Measurements from ENCODE around the gene NFIA.
"Not testable (repeated sequence)": the region's sequence is repeated elsewhere in the genome, so short reads cannot be mapped to it uniquely, and the experiment has no call there.

NFIA gene

GRCh38 chr1:61447968-61448430 lies 365.6 kb downstream of the NFIA start:
- no peak for DNase-seq

GRCh38 chr1:61448914-61449313 lies 366.6 kb downstream of the NFIA start:
- no peak for DNase-seq

GRCh38 chr1:61449410-61449809 lies 367.0 kb downstream of the NFIA start:
- DNase-seq = no peak

- DNase-seq = no peak
Observed at GRCh38 chr1:61450454-61450853, 368.1 kb downstream of the NFIA start.

GRCh38 chr1:61450872-61451571 lies 368.7 kb downstream of the NFIA start:
- no peak for DNase-seq

- no peak for DNase-seq
Observed at GRCh38 chr1:61451572-61451968, 369.2 kb downstream of the NFIA start.

DNA sequence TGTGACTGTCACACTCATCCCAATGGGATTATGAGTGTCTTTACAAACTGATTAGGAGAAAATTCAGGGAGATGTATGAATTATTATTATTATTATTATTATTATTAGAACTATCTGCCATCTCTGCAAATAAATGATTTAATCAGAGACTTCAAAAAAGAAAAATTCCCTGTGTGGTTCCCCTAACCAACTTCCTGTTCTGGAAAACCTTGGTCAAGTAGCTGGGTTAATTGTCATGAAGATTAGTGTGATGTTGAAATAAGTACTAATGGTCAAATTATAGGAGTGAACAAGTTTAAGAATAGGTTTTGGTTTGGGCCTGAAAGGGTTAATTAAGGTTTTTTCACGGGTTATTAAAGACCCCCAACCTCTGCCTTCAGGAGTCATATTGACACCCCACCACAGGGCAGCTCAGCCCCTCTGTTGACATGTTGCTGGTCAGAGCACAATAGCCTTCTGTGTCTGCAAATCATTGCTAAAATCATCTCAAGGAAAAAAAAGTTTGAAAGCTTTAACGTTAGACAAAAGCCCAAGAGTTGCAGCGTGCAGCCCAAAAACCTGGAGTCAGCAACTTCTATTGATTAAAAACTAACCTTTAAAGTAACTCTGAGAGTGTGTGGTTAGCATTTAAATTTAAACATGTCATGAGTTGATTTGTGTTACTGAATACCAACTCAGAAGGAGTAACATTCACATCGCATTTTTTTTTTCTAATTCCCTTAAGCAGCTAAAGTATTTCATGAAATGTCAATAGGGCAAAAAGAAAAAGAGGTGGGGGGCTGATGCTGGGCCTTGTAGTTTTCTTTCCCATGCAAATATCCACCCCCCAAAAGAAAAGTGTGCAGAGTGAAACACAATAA lies 370.0 kb downstream of the NFIA start:
- no peak for DNase-seq

GRCh38 chr1:61453111-61453961 lies 371.0 kb downstream of the NFIA start:
- peak; percentile 95 for DNase-seq

- no peak for DNase-seq
Observed at GRCh38 chr1:61455400-61455799, 373.0 kb downstream of the NFIA start.

- DNase-seq = no peak
Observed at GRCh38 chr1:61457526-61458040, 375.2 kb downstream of the NFIA start.

DNA sequence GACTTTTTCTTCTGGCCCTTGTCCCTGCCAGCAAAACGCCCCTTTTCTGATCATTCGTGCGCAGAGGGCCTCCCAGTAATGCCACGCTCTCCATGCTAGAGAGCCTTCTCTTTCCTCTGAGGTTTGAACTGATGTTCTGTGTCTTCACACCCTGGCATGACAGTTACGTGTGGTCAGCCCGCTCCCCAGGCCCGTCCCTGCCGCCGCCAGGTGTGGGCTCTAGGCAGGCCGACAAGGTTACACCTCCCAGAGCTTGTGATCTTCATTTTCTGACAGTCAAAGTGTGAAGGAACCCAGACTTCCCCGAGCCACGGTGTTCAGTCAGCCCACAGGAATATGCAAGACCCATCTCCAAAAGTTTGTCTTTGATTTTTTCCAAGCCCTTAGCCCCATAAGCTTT lies 377.0 kb downstream of the NFIA start:
- no peak for DNase-seq

- DNase-seq = no peak
Observed at GRCh38 chr1:61460191-61460590, 377.8 kb downstream of the NFIA start.

GRCh38 chr1:61461406-61462384 lies 379.3 kb downstream of the NFIA start:
- no peak for DNase-seq

GRCh38 chr1:61462628-61463027 lies 380.3 kb downstream of the NFIA start:
- no peak for DNase-seq

- no peak for DNase-seq
Observed at GRCh38 chr1:61463220-61463619, 380.9 kb downstream of the NFIA start.

- DNase-seq = not testable (repeated sequence)
Observed at GRCh38 chr1:61467836-61468235, 385.5 kb downstream of the NFIA start.

DNA sequence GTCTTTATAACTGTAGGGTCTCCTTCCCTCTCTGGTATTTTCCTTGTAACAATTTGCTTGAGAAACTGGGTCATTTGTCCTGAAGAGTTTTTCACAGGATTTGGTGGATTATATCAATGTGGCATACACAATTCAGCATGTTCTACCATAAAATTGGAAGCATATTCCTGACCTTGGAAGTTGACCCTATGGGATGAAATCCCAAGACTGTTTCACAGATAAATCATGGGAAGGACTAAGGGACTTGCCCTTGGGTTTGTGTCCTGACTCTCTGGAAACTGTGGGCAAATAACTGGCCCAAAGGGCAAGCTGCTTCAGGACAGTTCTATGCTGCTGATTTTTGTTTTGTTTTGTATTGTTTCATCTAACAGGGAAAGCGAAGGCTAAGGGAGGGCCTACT lies 387.0 kb downstream of the NFIA start:
- no peak for DNase-seq

DNA sequence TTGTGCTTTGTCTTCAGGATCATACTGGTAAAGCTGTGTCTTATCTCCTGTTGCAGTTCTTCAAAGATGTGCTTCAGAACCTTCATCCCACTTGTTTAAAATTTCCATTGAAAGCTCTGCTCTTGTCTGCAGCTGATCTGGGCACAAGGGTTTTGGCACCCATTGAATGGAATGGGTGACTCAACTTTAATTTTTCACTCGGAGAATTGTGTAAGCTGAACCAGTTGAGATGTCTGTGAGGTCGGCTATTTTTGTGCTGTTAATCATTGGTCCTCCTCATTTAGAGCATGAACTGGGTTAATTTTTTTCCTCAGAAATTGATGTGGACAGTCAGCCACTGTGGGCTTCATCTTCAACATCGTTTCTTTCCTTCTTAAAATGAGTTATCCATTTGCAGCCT lies 390.5 kb downstream of the NFIA start:
- no peak for DNase-seq

DNA sequence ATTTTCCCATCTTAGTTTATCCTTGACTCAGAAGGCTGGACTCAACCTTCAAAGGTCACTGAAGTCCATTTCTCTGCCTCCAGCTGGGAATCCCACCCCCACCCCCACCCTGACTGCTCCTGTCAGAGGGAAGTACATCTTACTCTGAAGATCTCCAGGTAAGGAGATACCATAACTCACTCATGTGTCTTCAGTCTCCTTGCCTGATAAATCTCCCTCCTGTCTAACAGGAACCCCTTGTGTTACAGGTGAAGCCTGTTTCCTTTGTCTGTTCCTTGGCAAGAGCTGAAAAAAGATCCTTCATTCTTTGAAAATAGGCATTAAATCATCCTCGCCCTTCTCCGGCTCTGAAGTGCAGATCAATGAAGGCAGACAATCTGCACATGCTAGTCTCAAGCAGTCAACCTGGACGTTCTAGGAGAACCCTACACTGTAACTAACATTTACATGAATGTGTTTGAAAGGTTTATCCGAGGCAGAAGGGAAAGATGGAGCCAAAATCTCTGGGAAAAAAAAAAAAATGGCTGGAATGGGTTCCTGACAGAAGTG lies 392.0 kb downstream of the NFIA start:
- no peak for DNase-seq

GRCh38 chr1:61474963-61475362 lies 392.6 kb downstream of the NFIA start:
- no peak for DNase-seq

- no peak for DNase-seq
Observed at GRCh38 chr1:61477301-61477700, 394.9 kb downstream of the NFIA start.

All from OCI-M1 (cell line).